Gastrocnemius medialis (tissue), 4 donors: ENCODE results near the gene DDA1.

ENCODE experiments used
- CTCF ChIP-seq, 5 experiments: fragments of 450-650 bp in 3 of 5; fragments of 200-600 bp in 2 of 5; sonication (generic) in 2 of 5; IDR thresholded peaks in 4 of 5; conservative IDR thresholded peaks in 1 of 5; 1 replicate in 4 of 5; 2 replicates in 1 of 5; pipeline ENCODE4 v1.5.1; 2016 to 2019; ENCODE audit warnings: antibody characterized with exemption in 5 of 5, mild to moderate bottlenecking in 3 of 5, moderate library complexity in 3 of 5
- POLR2A ChIP-seq, 2 donors: fragments of 450-650 bp; IDR thresholded peaks; one replicate each; pipeline ENCODE4 v1.6.1; 2017; ENCODE audit warnings: antibody characterized with exemption in 2 of 2, mild to moderate bottlenecking in 2 of 2, moderate library complexity in 2 of 2

- no peak for TF ChIP-seq CTCF (IDR thresholded peaks at IDR 0.05 in 4 of 5, conservative IDR thresholded peaks at IDR 0.05 in 1 of 5)
- no peak for TF ChIP-seq POLR2A (IDR thresholded peaks at IDR 0.05)
These were observed 38.0 kb downstream of the DDA1 start for GRCh38 chr19:17347361-17347760.
